ENCODE results near the gene HCST. TPM values are rescaled to one million over a fixed set of nuclear protein-coding genes. Genes with fewer than 3 reads are reported as not detected.
"Not testable (repeated sequence)": the region's sequence is repeated elsewhere in the genome, so short reads cannot be mapped to it uniquely, and the experiment has no call there.

Gene HCST
- total RNA-seq, 1 donor from 2014 or later = 2.3 TPM

GRCh38 chr19:35907377-35907745 is 5.0 kb downstream of the HCST start:
- DNase-seq = no peak

GRCh38 chr19:35908010-35908441 is 5.7 kb downstream of the HCST start, which contains the start of gene TYROBP:
Gene TYROBP (minus strand): TSS chr19:35908295. CDS start chr19:35908228, 67 bp downstream.
- H3K9me3 ChIP-seq (replicated peaks) = no peaks in the 10 kb centered on the region
- DNase-seq = peak; percentile 61
- H3K4me1 ChIP-seq = no peaks in the 10 kb centered on the region
- H3K27me3 ChIP-seq (ENCODE audit: low read depth) = peaks cover 23% of the 10 kb centered on the region
- H3K36me3 ChIP-seq = no peaks in the 10 kb centered on the region
- peak within 1 kb of the TSS; percentile 51 for H3K27ac ChIP-seq (replicated peaks)
- no peak for TF ChIP-seq CTCF (IDR thresholded peaks at IDR 0.05; ENCODE audit: borderline replicate concordance)
- H3K4me3 ChIP-seq = peak within 1 kb of the TSS; percentile 49
- intact Hi-C loops (cut with micrococcal nuclease) = no loop called here

More at GRCh38 chr19:35907377-35907745, 5.0 kb downstream of the HCST start:
- intact Hi-C loops (cut with micrococcal nuclease) = no loop called here
- peaks cover 23% of the 10 kb centered on the region for H3K27me3 ChIP-seq (ENCODE audit: low read depth)
- no peaks in the 10 kb centered on the region for H3K9me3 ChIP-seq (replicated peaks)
- no peaks in the 10 kb centered on the region for H3K36me3 ChIP-seq
- TF ChIP-seq CTCF (IDR thresholded peaks at IDR 0.05; ENCODE audit: borderline replicate concordance) = no peak
- H3K4me1 ChIP-seq = no peaks in the 10 kb centered on the region
- peak overlapping the region; percentile 49 for H3K4me3 ChIP-seq
- peak overlapping the region; percentile 51 for H3K27ac ChIP-seq (replicated peaks)

GRCh38 chr19:35908973-35909683 is 6.8 kb downstream of the HCST start:
- Histone ChIP-seq H3K36me3 (no peaks in the 10 kb centered on the region), H3K4me3 (no peak overlapping the region), H3K27me3 (ENCODE audit: low read depth) (peaks cover 30% of the 10 kb centered on the region), H3K4me1 (no peaks in the 10 kb centered on the region), H3K9me3 (replicated peaks) (no peaks in the 10 kb centered on the region), H3K27ac (replicated peaks) (peak overlapping the region; percentile 51)
- intact Hi-C loops (cut with micrococcal nuclease) = no loop called here
- TF ChIP-seq CTCF (IDR thresholded peaks at IDR 0.05; ENCODE audit: borderline replicate concordance) = no peak
- peak; percentile 77 for DNase-seq

GRCh38 chr19:35909684-35910035 is 7.3 kb downstream of the HCST start:
- Histone ChIP-seq H3K9me3 (replicated peaks) (no peaks in the 10 kb centered on the region), H3K36me3 (no peaks in the 10 kb centered on the region), H3K4me1 (no peaks in the 10 kb centered on the region), H3K27ac (replicated peaks) (peak overlapping the region; percentile 50), H3K27me3 (ENCODE audit: low read depth) (peaks cover 36% of the 10 kb centered on the region), H3K4me3 (no peak overlapping the region)
- TF ChIP-seq CTCF (IDR thresholded peaks at IDR 0.05; ENCODE audit: borderline replicate concordance) = no peak
- intact Hi-C loops (cut with micrococcal nuclease) = no loop called here
- no peak for DNase-seq

GRCh38 chr19:35910355-35910754 is 8.0 kb downstream of the HCST start:
- H3K36me3 ChIP-seq; H3K27ac ChIP-seq (replicated peaks); H3K4me1 ChIP-seq; intact Hi-C loops (cut with micrococcal nuclease); H3K9me3 ChIP-seq (replicated peaks); DNase-seq; H3K4me3 ChIP-seq: not testable (repeated sequence)
- H3K27me3 ChIP-seq (ENCODE audit: low read depth) = peaks cover 40% of the 10 kb centered on the region

GRCh38 chr19:35911173-35911572 is 8.8 kb downstream of the HCST start:
- Histone ChIP-seq H3K27ac (replicated peaks) (no peak overlapping the region), H3K4me3 (no peak overlapping the region), H3K27me3 (ENCODE audit: low read depth) (peaks cover 45% of the 10 kb centered on the region), H3K36me3 (no peaks in the 10 kb centered on the region), H3K9me3 (replicated peaks) (no peaks in the 10 kb centered on the region), H3K4me1 (no peaks in the 10 kb centered on the region)
- intact Hi-C loops (cut with micrococcal nuclease) = no loop called here
- TF ChIP-seq CTCF (IDR thresholded peaks at IDR 0.05; ENCODE audit: borderline replicate concordance) = no peak
- DNase-seq = no peak
